Measurements from ENCODE around the gene WDR91.

GRCh38 chr7:135189961-135190360 lies 21.4 kb downstream of the WDR91 start:
- TF ChIP-seq CTCF (IDR thresholded peaks at IDR 0.05; ENCODE audit: insufficient read depth, low read length, poor library complexity, severe bottlenecking): no peak
- no peak for TF ChIP-seq EZH2phosphoT487 (conservative IDR thresholded peaks at IDR 0.05; ENCODE audit: low read length)

Data from SU-DHL-6 (cell line).